Measurements from ENCODE around the gene ZCCHC2.

- TF ChIP-seq CTCF (IDR thresholded peaks at IDR 0.05) (no peak), POLR2A (IDR thresholded peaks at IDR 0.05) (no peak), POLR2AphosphoS5 (IDR thresholded peaks at IDR 0.05) (no peak)
Measured at GRCh38 chr18:62485684-62486083, 37.1 kb upstream of the ZCCHC2 start.

Measured in upper lobe of left lung (tissue), 4 donors.